NCI-H187 treated with DMSO at 0.1 percent for 48 hours (cell line): Measurements from ENCODE around the gene RBP4.

Source experiments
- DNase-seq: peaks from one replicate; lab custom pipeline; 2025; lab: John Stamatoyannopoulos, UW

RBP4 gene

GRCh38 chr10:93595378-93596161, 5.5 kb downstream of the RBP4 start:
- DNase-seq, result no peak

DNA sequence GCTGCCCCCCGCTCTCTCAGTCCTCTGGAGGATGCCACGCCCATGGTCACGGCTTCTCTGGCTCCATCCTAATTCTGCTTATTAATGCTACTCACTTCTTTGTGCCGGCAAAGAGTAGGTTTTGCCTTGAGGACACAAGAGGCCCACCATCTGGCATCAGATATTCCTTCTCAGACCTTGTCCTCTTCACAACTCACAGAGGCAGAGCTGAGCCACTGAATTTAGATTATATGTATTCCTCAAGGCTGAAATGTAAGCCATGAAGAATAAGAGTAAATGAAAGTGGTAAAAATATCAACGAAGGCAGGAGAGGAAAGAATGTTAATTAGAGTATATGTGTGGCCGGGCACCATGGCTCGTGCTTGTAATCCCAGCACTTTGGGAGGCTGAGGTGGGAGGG, 6.5 kb downstream of the RBP4 start:
- DNase-seq, result no peak

GRCh38 chr10:93593749-93594148, 7.3 kb downstream of the RBP4 start:
- no peak for DNase-seq

- no peak for DNase-seq
Measured at GRCh38 chr10:93593254-93593653, 7.8 kb downstream of the RBP4 start.

DNA sequence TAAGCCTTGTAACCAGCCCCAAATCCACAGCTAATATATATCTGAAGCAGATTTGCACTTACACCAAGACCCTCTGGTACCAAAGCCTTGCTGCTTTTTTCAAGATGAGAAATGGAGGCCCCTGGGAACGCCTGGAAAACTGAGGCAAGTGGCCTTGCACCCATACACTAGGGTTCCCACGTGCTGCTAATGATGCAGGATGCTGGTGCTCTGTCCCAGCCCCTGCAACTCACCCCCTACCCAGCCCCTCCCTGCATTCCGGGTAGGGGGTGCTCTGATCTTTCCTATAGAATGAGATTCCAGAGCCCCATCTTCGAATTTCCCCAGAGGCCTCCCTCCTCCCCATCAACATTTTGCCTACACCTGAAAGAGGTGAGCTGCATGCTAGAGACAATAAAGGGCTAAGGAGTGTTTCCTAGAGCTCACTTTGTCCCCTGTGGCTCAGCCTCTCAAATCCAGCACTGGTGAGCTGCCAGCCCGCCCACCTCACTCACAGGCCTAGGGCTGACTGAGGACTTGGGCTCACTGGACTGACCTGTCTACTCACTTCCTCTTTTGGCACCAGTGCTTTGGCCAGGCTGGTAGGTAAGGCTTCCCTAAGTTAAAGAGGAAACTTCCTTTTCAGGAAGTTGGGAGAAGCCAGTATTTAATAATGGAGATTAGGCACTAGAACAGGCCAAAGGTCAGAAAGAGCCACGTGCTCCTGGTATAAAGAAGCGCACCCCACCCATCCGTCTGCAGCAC, 9.8 kb downstream of the RBP4 start:
- DNase-seq, result no peak

GRCh38 chr10:93590638-93591037, 10.4 kb downstream of the RBP4 start:
- no peak for DNase-seq

- DNase-seq, result no peak
Measured at GRCh38 chr10:93589648-93590562, 11.1 kb downstream of the RBP4 start.

DNA sequence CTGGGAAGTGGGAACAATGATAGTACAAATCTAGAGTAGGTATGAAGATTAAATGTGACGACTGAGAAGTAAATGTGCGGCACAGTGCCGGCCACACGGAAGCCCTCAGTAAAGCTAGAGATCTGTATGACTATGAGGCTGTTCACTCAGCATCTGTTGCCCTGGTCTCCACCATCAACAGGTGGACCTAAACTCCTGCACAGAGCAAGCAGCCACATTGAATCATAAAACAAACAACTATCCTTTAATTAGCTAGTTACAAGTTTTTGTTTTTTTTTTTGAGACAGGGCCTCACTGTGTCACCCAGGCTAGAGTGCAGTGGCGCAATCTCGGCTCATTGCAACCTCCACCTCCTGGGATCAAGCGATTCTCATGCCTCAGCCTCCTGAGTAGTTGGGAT, 16.6 kb downstream of the RBP4 start:
- DNase-seq, result no peak

DNA sequence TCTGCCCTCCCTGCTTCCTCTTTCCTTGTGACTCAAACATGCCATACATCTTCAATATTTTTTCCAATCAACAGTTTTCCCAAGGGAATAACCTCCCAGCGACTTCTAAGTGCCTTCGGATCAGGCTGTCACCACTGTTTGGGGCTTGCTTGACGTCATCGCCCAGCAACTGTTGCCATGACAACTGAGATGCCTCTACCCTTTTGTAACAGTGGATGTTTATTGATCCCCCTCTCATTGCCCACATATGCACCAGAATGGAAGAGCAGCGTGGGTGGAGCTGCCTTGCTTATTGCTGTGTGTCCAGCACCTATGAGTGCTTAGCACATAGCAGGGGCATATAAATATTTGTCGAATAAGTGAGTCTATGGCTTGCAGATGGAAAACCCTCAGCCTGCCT, 20.2 kb downstream of the RBP4 start:
- no peak for DNase-seq

GRCh38 chr10:93579985-93580711, 20.9 kb downstream of the RBP4 start:
- no peak for DNase-seq

DNA sequence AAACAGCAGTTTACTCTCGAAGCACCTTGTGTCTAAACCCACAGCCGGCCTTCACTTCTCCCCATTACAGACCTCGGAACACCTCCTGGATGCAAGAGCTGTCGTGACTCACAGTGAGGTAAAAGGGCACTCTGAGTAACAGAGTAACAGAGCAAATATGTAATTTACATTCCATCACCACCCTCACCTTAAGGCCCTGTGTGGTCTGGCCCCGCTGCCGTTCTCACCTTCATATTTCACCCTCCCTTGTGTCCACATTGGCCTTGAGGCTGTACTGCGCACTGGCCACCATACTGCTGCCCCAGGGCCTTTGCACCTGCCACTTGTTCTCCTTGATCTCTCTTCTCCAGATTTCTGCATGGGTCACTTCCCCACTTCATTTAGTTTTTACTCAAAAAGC, 21.9 kb downstream of the RBP4 start:
- no peak for DNase-seq

DNA sequence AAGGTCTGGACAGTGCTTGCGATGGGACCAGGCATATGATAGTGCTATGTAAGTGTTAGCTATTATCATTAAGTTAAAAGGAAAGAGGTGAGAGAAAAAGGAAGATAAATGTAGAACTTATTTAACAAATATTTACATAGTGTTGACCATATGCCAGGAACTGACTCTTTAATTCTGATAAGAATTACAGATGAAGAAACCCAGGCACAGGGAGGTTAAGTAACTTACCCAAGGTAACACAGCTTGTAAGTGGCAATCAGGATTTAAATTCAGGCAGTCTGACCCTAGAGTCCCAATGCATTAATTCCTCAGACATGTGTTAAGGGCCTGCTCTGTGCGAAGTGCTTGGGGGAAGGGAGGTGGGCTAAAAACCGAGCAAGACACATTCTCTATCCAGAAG, 23.5 kb downstream of the RBP4 start:
- DNase-seq, result no peak

DNA sequence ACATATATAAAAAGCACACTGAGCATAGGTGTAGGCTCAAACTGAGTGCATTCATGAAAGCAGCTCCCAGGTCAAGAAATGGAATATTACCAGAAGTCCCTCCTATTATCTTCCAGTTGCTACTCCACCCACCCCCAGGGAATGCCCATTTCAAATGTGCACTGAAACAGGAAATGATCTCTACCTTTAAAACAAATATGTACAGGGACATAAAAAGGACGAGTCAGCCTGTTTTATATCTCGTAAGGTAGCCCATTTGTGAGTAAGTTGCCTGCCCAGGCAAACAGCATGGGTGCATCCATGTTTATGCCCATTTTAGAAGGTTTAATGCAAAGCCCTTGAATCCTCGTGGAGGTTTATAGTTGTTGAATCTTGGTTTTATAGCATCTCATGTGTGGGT, 24.1 kb downstream of the RBP4 start:
- DNase-seq, result no peak

DNA sequence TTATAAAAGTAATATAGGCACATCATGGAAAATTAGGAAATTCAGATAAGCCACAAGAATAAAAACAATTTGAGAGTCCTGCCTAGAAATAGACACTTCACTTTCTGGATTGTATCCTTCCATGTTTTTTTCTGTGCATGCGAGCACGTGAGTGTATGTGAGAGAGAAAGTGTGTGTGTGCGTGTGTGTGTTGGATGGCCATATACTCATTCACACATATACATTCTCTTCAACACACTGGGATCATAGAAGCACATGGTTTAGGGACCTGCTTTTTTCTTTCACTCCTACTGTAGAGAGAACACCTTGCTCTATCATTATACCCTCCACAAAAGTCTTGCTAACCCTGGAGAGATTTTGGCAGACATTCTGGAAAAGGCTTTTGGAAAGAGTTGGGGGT, 27.1 kb downstream of the RBP4 start:
- no peak for DNase-seq

- no peak for DNase-seq
Measured at GRCh38 chr10:93573051-93573909, 27.8 kb downstream of the RBP4 start.

GRCh38 chr10:93572606-93573005, 28.4 kb downstream of the RBP4 start:
- no peak for DNase-seq

DNA sequence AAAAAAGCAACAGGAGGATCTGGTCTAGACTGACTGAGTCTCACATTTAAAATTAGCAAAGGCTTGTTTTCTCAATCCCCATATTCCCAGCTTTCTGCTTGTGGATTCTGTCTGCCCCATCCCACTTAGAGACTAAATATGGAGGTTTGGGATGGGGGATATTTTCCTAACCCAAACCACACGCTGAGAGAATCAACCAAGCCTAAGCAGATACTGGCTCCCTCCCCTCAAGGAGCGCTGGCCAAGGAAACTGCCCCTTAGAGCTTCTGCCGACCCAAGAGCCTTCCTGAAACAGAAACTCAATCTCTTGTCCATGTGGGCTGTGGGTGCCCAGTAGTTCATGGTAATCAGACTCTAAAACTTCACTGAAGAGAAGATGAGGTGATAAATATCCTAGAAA, 30.7 kb downstream of the RBP4 start:
- DNase-seq, result no peak

DNA sequence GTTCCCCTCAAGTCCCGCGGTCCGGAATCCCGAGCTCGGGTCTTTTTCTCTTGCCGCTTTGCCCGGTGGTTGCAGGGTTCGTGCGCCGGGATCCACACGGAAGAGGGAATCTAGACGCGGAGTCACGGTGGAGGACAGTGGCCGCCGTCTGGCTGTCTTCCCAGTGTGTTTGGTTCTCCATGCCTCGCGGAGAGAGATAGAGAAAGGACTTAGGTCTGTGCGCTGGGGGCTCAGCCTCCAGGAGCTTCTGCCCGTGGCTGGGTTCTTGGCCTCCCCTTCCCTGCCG, 33.0 kb downstream of the RBP4 start:
- no peak for DNase-seq

GRCh38 chr10:93567277-93568104, 33.5 kb downstream of the RBP4 start:
- DNase-seq, result no peak
